DND-41 (cell line): ENCODE data around the gene AKTIP.

Experiments used
- ATAC-seq: fragments of 200-7000 bp; cut with Tn5 transposase; 3 replicates; pipeline ENCODE4 v1.9.1; 2021; ENCODE audit warnings: low read depth; ENCODE audit not compliant: insufficient read depth
- DNase-seq: peaks from one replicate; pipeline ENCODE4 v3.0.0-alpha.2; 2020
- H2AFZ ChIP-seq: 2 replicates; pipeline ENCODE4 v1.6.0; 2012; ENCODE audit warnings: low read depth, low read length
- H3K27ac ChIP-seq: 2 replicates; pipeline ENCODE4 v1.5.1; 2012; ENCODE audit warnings: low read length, inconsistent platforms
- H3K27me3 ChIP-seq: fragments of 200-600 bp; sonication (generic); 2 replicates; pipeline ENCODE4 v1.6.0; 2012; ENCODE audit warnings: low read length, mild to moderate bottlenecking, inconsistent platforms; ENCODE audit not compliant: insufficient read depth, poor library complexity
- H3K36me3 ChIP-seq: 2 replicates; pipeline ENCODE4 v1.5.1; 2012; ENCODE audit warnings: low read length, inconsistent platforms; ENCODE audit not compliant: insufficient read depth
- H3K4me1 ChIP-seq: 2 replicates; pipeline ENCODE4 v1.5.1; 2012; ENCODE audit warnings: mild to moderate bottlenecking, low read length; ENCODE audit not compliant: insufficient read depth
- H3K4me2 ChIP-seq: 2 replicates; pipeline ENCODE4 v1.6.0; 2012; ENCODE audit warnings: mild to moderate bottlenecking, moderate library complexity, low read length, inconsistent platforms; ENCODE audit not compliant: insufficient read depth
- H3K4me3 ChIP-seq, 2 experiments: fragments of 200-600 bp in 1 of 2; shearing (Covaris generic) in 1 of 2; 2 replicates each; pipeline ENCODE4 v1.5.1; 2012 to 2016; ENCODE audit warnings: inconsistent platforms in 2 of 2, low read length in 2 of 2, mild to moderate bottlenecking in 2 of 2, low read depth in 1 of 2, moderate library complexity in 1 of 2
- H3K79me2 ChIP-seq: 2 replicates; pipeline ENCODE4 v1.6.0; 2012; ENCODE audit warnings: low read length, inconsistent platforms; ENCODE audit not compliant: insufficient read depth
- H3K9ac ChIP-seq: 2 replicates; pipeline ENCODE4 v1.6.0; 2012; ENCODE audit warnings: low read depth, mild to moderate bottlenecking, inconsistent platforms, low read length, moderate library complexity
- H3K9me3 ChIP-seq: 2 replicates; pipeline ENCODE4 v1.5.1; 2012; ENCODE audit warnings: low read length, moderate library complexity, mild to moderate bottlenecking, inconsistent platforms; ENCODE audit not compliant: insufficient read depth, severe bottlenecking
- H4K20me1 ChIP-seq: 2 replicates; pipeline ENCODE4 v1.6.0; 2012; ENCODE audit warnings: low read length; ENCODE audit not compliant: insufficient read depth
- CTCF ChIP-seq: IDR thresholded peaks from 2 replicates; pipeline ENCODE4 v1.5.1; 2012; ENCODE audit warnings: borderline replicate concordance, low read length, moderate library complexity, mild to moderate bottlenecking; ENCODE audit not compliant: poor library complexity, severe bottlenecking; ENCODE audit errors: extremely low read depth
- EZH2 ChIP-seq: IDR thresholded peaks from 3 replicates; pipeline ENCODE4 v1.6.1; 2012; ENCODE audit warnings: borderline replicate concordance, low read depth, mild to moderate bottlenecking, moderate library complexity, low read length, inconsistent platforms; ENCODE audit not compliant: severe bottlenecking

The AKTIP gene

GRCh38 chr16:53492503-53492902, 10.5 kb downstream of the AKTIP start:
- Histone ChIP-seq H4K20me1 (no peaks in the 10 kb centered on the region), H3K9me3 (no peaks in the 10 kb centered on the region), H3K4me2 (no peak overlapping the region), H3K27me3 (no peaks in the 10 kb centered on the region), H2AFZ (no peak overlapping the region), H3K4me3 (no peak overlapping the region), H3K9ac (no peak overlapping the region), H3K36me3 (peaks cover 84% of the 10 kb centered on the region), H3K27ac (no peak overlapping the region), H3K4me1 (no peaks in the 10 kb centered on the region), H3K79me2 (no peaks in the 10 kb centered on the region)
- TF ChIP-seq EZH2 = no peak
- no peak for ATAC-seq
- DNase-seq = no peak

DNA sequence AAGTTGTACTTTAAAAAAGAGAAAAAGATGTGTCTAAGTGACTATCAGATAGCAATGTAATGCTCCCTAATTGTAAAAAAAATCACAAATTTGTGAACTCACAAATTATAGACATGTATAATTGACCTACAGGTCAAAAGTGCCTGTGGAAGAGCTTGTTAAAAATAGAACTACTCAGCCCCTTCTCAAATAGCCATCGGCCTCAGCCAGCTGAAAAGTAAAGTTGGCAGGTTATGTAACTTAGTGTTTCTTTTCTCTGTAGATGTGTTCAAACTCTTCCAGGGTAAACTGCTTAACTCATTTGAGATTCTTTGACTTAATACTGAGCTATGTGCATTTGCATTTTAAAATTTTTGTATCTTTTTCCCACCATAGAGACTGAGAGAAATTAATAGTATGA, 13.3 kb downstream of the AKTIP start:
- Histone ChIP-seq H3K27ac (no peak overlapping the region), H3K36me3 (peaks cover 85% of the 10 kb centered on the region), H3K9me3 (peaks cover 25% of the 10 kb centered on the region), H3K4me3 (no peak overlapping the region), H3K4me1 (no peaks in the 10 kb centered on the region), H3K27me3 (no peaks in the 10 kb centered on the region), H2AFZ (no peak overlapping the region), H3K79me2 (no peaks in the 10 kb centered on the region), H3K4me2 (no peak overlapping the region), H3K9ac (no peak overlapping the region), H4K20me1 (no peaks in the 10 kb centered on the region)
- no peak for DNase-seq
- no peak for ATAC-seq
- no peak for TF ChIP-seq CTCF
- no peak for TF ChIP-seq EZH2

- no peak overlapping the region for H2AFZ ChIP-seq
- no peak overlapping the region for H3K27ac ChIP-seq
- H3K9ac ChIP-seq = no peak overlapping the region
- H3K27me3 ChIP-seq = no peaks in the 10 kb centered on the region
- no peaks in the 10 kb centered on the region for H3K4me1 ChIP-seq
- no peaks in the 10 kb centered on the region for H4K20me1 ChIP-seq
- peaks cover 90% of the 10 kb centered on the region for H3K36me3 ChIP-seq
- H3K4me2 ChIP-seq = no peak overlapping the region
- DNase-seq = no peak
- no peak for TF ChIP-seq EZH2
- no peak for TF ChIP-seq CTCF
- peaks cover 42% of the 10 kb centered on the region for H3K9me3 ChIP-seq
- no peak overlapping the region for H3K4me3 ChIP-seq
- ATAC-seq = no peak
- H3K79me2 ChIP-seq = no peaks in the 10 kb centered on the region
Measured at GRCh38 chr16:53486230-53486629, 16.8 kb downstream of the AKTIP start.

- H3K4me2 ChIP-seq = no peak overlapping the region
- no peaks in the 10 kb centered on the region for H3K27me3 ChIP-seq
- ATAC-seq (no peak), DNase-seq (no peak)
- no peaks in the 10 kb centered on the region for H3K4me1 ChIP-seq
- H3K36me3 ChIP-seq = peaks cover 94% of the 10 kb centered on the region
- no peak overlapping the region for H3K9ac ChIP-seq
- no peaks in the 10 kb centered on the region for H3K79me2 ChIP-seq
- TF ChIP-seq EZH2 (no peak), CTCF (no peak)
- H3K27ac ChIP-seq = no peak overlapping the region
- peaks cover 42% of the 10 kb centered on the region for H3K9me3 ChIP-seq
- H4K20me1 ChIP-seq = no peaks in the 10 kb centered on the region
- no peak overlapping the region for H2AFZ ChIP-seq
- H3K4me3 ChIP-seq = no peak overlapping the region
Measured at GRCh38 chr16:53484542-53484941, 18.5 kb downstream of the AKTIP start.
